GM19043 (cell line): ENCODE measurements around the gene POC1B.

Experiments used
- ATAC-seq: cut with Tn5 transposase; IDR thresholded peaks from one replicate; pipeline ENCODE4 v1.9.1; 2021; ENCODE audit warnings: low read depth; ENCODE audit not compliant: unreplicated experiment

The POC1B gene

GRCh38 chr12:89497467-89497866 is 28.4 kb downstream of the POC1B start:
- no peak for ATAC-seq

- ATAC-seq, result no peak
These were observed 28.8 kb downstream of the POC1B start for GRCh38 chr12:89497005-89497404.

- peak; percentile 38 for ATAC-seq
These were observed 31.2 kb downstream of the POC1B start for GRCh38 chr12:89494411-89495231.

- ATAC-seq, result peak; percentile 46
These were observed 32.1 kb downstream of the POC1B start for GRCh38 chr12:89493670-89494302.

GRCh38 chr12:89492883-89493282 is 33.0 kb downstream of the POC1B start:
- ATAC-seq, result no peak

GRCh38 chr12:89490922-89491321 is 34.9 kb downstream of the POC1B start:
- no peak for ATAC-seq

GRCh38 chr12:89486264-89486663 is 39.6 kb downstream of the POC1B start:
- no peak for ATAC-seq

GRCh38 chr12:89484470-89484869 is 41.4 kb downstream of the POC1B start:
- no peak for ATAC-seq

- ATAC-seq, result no peak
These were observed 44.5 kb downstream of the POC1B start for GRCh38 chr12:89481213-89481914.

GRCh38 chr12:89479982-89480381 is 45.9 kb downstream of the POC1B start:
- ATAC-seq, result no peak

GRCh38 chr12:89477633-89478279 is 48.1 kb downstream of the POC1B start:
- no peak for ATAC-seq

GRCh38 chr12:89476904-89477595 is 48.8 kb downstream of the POC1B start:
- no peak for ATAC-seq

- no peak for ATAC-seq
These were observed 49.6 kb downstream of the POC1B start for GRCh38 chr12:89476232-89476631.

GRCh38 chr12:89475203-89475990 is 50.5 kb downstream of the POC1B start:
- no peak for ATAC-seq

- no peak for ATAC-seq
These were observed 51.2 kb downstream of the POC1B start for GRCh38 chr12:89474615-89475014.

- ATAC-seq, result no peak
These were observed 53.3 kb downstream of the POC1B start for GRCh38 chr12:89472508-89472907.

- peak; percentile 24 for ATAC-seq
These were observed 54.9 kb downstream of the POC1B start for GRCh38 chr12:89470741-89471509.

GRCh38 chr12:89469361-89469760 is 56.5 kb downstream of the POC1B start:
- ATAC-seq, result peak; percentile 53
